Panc1 (cell line): ENCODE measurements around the gene C10orf143.

Source experiments
- POLR2AphosphoS5 ChIP-seq: IDR thresholded peaks from 2 replicates; pipeline ENCODE4 v1.6.1; 2012; ENCODE audit warnings: mild to moderate bottlenecking, low read depth, low read length, moderate library complexity
- TF ChIP-seq, protein P1 (sequence below): fragments of 450-650 bp; IDR thresholded peaks from 2 replicates; pipeline ENCODE4 v1.5.1; 2017; ENCODE audit warnings: mild to moderate bottlenecking

DNA sequence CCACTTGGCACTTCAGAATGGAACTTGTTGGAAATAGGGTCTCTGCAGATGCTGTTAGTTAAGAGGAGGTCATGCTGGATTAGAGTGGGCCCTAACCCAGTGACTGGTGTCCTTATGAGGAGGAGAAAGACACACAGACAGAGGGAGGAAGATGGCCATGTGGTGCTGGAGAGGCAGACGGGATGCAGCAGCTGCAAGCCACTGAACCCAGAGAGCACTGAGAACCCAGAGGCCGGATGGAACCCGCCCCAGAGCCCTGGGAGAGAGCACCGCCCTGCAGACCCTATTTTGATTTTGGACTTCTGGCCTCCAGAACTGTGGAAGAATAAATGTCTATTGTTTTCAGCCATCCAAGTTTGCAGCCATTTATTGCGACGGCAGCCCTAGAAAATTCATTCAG lies 88.5 kb downstream of the C10orf143 start:
- TF ChIP-seq, protein P1, sequence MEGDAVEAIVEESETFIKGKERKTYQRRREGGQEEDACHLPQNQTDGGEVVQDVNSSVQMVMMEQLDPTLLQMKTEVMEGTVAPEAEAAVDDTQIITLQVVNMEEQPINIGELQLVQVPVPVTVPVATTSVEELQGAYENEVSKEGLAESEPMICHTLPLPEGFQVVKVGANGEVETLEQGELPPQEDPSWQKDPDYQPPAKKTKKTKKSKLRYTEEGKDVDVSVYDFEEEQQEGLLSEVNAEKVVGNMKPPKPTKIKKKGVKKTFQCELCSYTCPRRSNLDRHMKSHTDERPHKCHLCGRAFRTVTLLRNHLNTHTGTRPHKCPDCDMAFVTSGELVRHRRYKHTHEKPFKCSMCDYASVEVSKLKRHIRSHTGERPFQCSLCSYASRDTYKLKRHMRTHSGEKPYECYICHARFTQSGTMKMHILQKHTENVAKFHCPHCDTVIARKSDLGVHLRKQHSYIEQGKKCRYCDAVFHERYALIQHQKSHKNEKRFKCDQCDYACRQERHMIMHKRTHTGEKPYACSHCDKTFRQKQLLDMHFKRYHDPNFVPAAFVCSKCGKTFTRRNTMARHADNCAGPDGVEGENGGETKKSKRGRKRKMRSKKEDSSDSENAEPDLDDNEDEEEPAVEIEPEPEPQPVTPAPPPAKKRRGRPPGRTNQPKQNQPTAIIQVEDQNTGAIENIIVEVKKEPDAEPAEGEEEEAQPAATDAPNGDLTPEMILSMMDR: no peak
- TF ChIP-seq POLR2AphosphoS5: no peak
